Right atrium auricular region (tissue), 2 donors: ENCODE results near the gene INPP5A. TPM values are rescaled to one million over a fixed set of nuclear protein-coding genes. Genes with fewer than 3 reads are reported as not detected.
A peak's percentile ranks its signal among the peaks of the same experiment; 100 is the strongest.
"Not testable (repeated sequence)": the region's sequence is repeated elsewhere in the genome, so short reads cannot be mapped to it uniquely, and the experiment has no call there.

Experiments
- DNase-seq: peaks from one replicate; pipeline ENCODE4 v3.0.0-alpha.2; 2019; ENCODE audit warnings: low spot score
- H3K27ac ChIP-seq, 2 donors: fragments of 200-600 bp; sonication (generic); 1 replicate in 1 of 2; 2 replicates in 1 of 2; pipeline ENCODE4 v1.5.1; 2016 to 2019
- H3K27me3 ChIP-seq, 2 donors: fragments of 200-600 bp; sonication (generic); one replicate each; pipeline versions ENCODE4 v1.5.1 to v1.6.0; 2017 to 2019
- H3K36me3 ChIP-seq: fragments of 200-600 bp; sonication (generic); one replicate; pipeline ENCODE4 v1.5.1; 2016
- H3K4me1 ChIP-seq, 2 donors: fragments of 200-600 bp; sonication (generic); one replicate each; pipeline versions ENCODE4 v1.5.1 to v1.6.0; 2017 to 2019
- H3K4me3 ChIP-seq, 2 donors: fragments of 200-600 bp; sonication (generic); 1 replicate in 1 of 2; 2 replicates in 1 of 2; pipeline ENCODE4 v1.5.1; 2017 to 2019; ENCODE audit warnings: mild to moderate bottlenecking in 1 of 2, moderate library complexity in 1 of 2
- H3K9me3 ChIP-seq, 2 donors: fragments of 200-600 bp; sonication (generic); one replicate each; pipeline ENCODE4 v1.5.1; 2019
- total RNA-seq, 2 donors: library from RNA; depleted of rRNA; stranded (reverse); fragments of >200 nt; gene quantifications; one replicate each; pipeline ENCODE4 v1.1.0, GENCODE V29; 2016
- TF ChIP-seq, protein P1 (sequence below), 2 donors: fragments of 200-600 bp; sonication (generic); IDR thresholded peaks; one replicate each; pipeline ENCODE4 v1.5.1; 2019; ENCODE audit warnings: antibody characterized with exemption in 2 of 2

INPP5A gene
- total RNA-seq, 2 donors from 2014 or later: 116 to 143 TPM

DNA sequence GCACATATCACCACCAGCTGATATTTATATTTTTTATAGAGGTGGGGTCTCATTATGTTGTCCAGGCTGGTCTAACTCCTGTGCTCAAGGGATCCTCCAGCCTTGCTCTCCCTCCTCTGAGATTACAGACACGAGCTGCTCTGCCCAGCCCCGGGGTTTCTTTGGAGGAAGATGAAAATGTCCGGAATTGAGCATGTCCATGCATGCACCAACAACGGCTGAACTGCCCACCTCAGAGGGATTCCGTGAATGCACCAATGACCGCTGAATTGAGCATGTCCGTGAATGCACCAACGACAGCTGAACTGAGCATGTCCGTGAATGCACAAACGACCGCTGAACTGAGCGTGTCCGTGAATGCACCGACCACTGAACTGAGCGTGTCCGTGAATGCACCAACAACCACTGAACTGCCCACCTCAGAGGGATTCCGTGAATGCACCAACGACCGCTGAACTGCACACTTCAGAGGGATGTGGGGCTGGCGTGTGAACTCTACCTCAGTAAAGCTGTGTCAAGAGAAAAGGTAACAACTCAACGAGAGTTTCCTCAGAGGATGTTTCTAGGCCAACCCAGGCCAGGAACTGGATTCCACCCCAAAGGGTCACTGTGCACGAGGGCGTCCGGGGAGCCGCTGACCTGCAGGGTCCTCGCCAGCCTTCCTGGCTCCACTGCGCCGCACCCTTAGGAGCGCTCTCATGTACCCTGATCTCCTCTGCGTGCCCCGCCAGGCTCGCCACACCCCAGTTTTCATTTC, 34.9 kb upstream of the INPP5A start:
- H3K9me3 ChIP-seq: no peaks in the 10 kb centered on the region
- H3K36me3 ChIP-seq: no peaks in the 10 kb centered on the region
- no peak overlapping the region for H3K27ac ChIP-seq
- H3K27me3 ChIP-seq: no peaks in the 10 kb centered on the region
- H3K4me1 ChIP-seq: peaks cover 0 to 28% of the 10 kb centered on the region in 2 donors
- TF ChIP-seq, protein P1, sequence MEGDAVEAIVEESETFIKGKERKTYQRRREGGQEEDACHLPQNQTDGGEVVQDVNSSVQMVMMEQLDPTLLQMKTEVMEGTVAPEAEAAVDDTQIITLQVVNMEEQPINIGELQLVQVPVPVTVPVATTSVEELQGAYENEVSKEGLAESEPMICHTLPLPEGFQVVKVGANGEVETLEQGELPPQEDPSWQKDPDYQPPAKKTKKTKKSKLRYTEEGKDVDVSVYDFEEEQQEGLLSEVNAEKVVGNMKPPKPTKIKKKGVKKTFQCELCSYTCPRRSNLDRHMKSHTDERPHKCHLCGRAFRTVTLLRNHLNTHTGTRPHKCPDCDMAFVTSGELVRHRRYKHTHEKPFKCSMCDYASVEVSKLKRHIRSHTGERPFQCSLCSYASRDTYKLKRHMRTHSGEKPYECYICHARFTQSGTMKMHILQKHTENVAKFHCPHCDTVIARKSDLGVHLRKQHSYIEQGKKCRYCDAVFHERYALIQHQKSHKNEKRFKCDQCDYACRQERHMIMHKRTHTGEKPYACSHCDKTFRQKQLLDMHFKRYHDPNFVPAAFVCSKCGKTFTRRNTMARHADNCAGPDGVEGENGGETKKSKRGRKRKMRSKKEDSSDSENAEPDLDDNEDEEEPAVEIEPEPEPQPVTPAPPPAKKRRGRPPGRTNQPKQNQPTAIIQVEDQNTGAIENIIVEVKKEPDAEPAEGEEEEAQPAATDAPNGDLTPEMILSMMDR (IDR thresholded peaks at IDR 0.05): no peak
- no peak for DNase-seq
- no peak overlapping the region for H3K4me3 ChIP-seq

- peaks cover 0 to 34% of the 10 kb centered on the region in 2 donors for H3K4me1 ChIP-seq
- no peaks in the 10 kb centered on the region for H3K27me3 ChIP-seq
- no peak for DNase-seq
- no peak overlapping the region for H3K4me3 ChIP-seq
- H3K36me3 ChIP-seq: no peaks in the 10 kb centered on the region
- no peak overlapping the region for H3K27ac ChIP-seq
- no peaks in the 10 kb centered on the region for H3K9me3 ChIP-seq
- TF ChIP-seq, protein P1 (IDR thresholded peaks at IDR 0.05): no peak
Observed at GRCh38 chr10:132503581-132504421, 33.8 kb upstream of the INPP5A start.

- Histone ChIP-seq H3K9me3 (no peaks in the 10 kb centered on the region), H3K4me1 (peaks cover 0 to 41% of the 10 kb centered on the region in 2 donors), H3K27ac (peak overlapping the region; percentile 16 to 25), H3K4me3 (no peak overlapping the region), H3K27me3 (no peaks in the 10 kb centered on the region), H3K36me3 (no peaks in the 10 kb centered on the region)
- TF ChIP-seq, protein P1 (IDR thresholded peaks at IDR 0.05): no peak
- DNase-seq: no peak
Observed at GRCh38 chr10:132504501-132505272, 32.9 kb upstream of the INPP5A start.

- H3K27ac ChIP-seq: peak overlapping the region; percentile 62 to 81
Observed at GRCh38 chr10:132505546-132505945, 32.0 kb upstream of the INPP5A start.

DNA sequence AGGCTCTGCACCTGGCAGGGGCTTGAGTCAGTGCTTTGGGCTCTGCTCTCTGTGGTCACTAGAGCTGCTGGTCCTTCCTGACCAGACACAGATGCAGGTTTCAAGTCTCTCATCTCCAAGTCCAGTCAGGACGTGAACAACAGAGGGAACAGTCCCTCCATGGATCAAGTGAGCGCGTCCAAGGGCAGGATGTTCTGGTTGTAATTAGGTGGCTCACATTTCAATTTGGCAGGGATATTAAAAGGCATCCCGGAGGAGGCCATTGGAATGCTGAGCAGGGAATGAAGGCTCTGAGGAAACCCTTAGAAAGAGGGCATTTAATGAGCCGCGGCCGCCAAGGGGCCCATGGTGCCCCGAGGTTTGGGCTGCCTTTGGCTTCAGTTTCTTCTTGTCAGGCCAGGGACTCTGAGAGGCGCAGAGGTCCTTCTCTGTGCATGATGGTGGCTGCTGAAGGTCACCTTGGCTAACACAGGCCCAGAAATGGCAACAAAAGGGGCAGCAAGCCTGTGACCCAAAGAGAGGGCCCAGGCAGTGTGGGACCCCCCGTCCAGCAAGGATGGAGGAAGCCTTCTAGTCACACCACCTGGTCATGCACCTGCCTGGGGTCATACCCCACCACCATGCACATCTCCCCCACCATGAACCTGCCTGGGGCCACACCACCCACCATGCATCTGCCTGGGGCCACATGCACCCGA, 30.7 kb upstream of the INPP5A start:
- H3K4me1 ChIP-seq: peaks cover 0 to 41% of the 10 kb centered on the region in 2 donors
- no peaks in the 10 kb centered on the region for H3K36me3 ChIP-seq
- DNase-seq: peak; percentile 74
- no peaks in the 10 kb centered on the region for H3K9me3 ChIP-seq
- TF ChIP-seq, protein P1 (IDR thresholded peaks at IDR 0.05): no peak
- H3K27me3 ChIP-seq: no peaks in the 10 kb centered on the region
- H3K4me3 ChIP-seq: no peak overlapping the region
- H3K27ac ChIP-seq: peak overlapping the region; percentile 69 to 75

More at GRCh38 chr10:132505546-132505945, 32.0 kb upstream of the INPP5A start:
- not testable (repeated sequence) for H3K27me3 ChIP-seq, H3K4me3 ChIP-seq, H3K9me3 ChIP-seq, H3K36me3 ChIP-seq, DNase-seq
- H3K4me1 ChIP-seq: peaks cover 0 to 41% of the 10 kb centered on the region in 2 donors
